Natural killer cell (primary cell): Measurements from ENCODE around the gene HK2. TPM values are rescaled to one million over a fixed set of nuclear protein-coding genes. Genes with fewer than 3 reads are reported as not detected.

Source experiments
- ATAC-seq, 3 donors: fragments of 150-1000 bp in 2 of 3; fragments of 200-7000 bp in 1 of 3; cut with Tn5 transposase; 1 replicate in 1 of 3; 2 replicates in 2 of 3; pipeline ENCODE4 v1.10.0; 2021; ENCODE audit warnings: mild to moderate bottlenecking in 2 of 3, moderate library complexity in 2 of 3
- DNase-seq, 2 donors: peaks; one replicate each; pipeline versions ENCODE4 v3.0.0 to v3.0.0-alpha.2; 2013 to 2021; ENCODE audit warnings: mixed read lengths in 1 of 2
- H3K27ac ChIP-seq: one replicate; pipeline ENCODE4 v1.5.1; 2013; ENCODE audit warnings: mild to moderate bottlenecking, low read length
- H3K27me3 ChIP-seq: one replicate; pipeline ENCODE4 v1.6.1; 2013; ENCODE audit warnings: low read length; ENCODE audit not compliant: control insufficient read depth, insufficient read depth
- H3K36me3 ChIP-seq: one replicate; pipeline ENCODE4 v1.6.1; 2013; ENCODE audit warnings: low read length; ENCODE audit not compliant: control insufficient read depth, insufficient read depth
- H3K4me1 ChIP-seq: one replicate; pipeline ENCODE4 v1.6.1; 2013; ENCODE audit warnings: low read length; ENCODE audit not compliant: control insufficient read depth, insufficient read depth
- H3K4me3 ChIP-seq: one replicate; pipeline ENCODE4 v1.5.1; 2013; ENCODE audit warnings: low read length
- H3K9me3 ChIP-seq: one replicate; pipeline ENCODE4 v1.6.1; 2013; ENCODE audit warnings: low read length; ENCODE audit not compliant: control insufficient read depth, insufficient read depth
- H3K27ac Mint-ChIP-seq, 2 donors: one replicate each; pipeline ENCODE4 v1.8.0; 2022; ENCODE audit warnings: mild to moderate bottlenecking in 2 of 2, mixed read lengths in 2 of 2, moderate library complexity in 1 of 2
- H3K27me3 Mint-ChIP-seq, 2 donors: one replicate each; pipeline ENCODE4 v1.8.0; 2022; ENCODE audit warnings: low read depth in 2 of 2, mixed read lengths in 2 of 2
- H3K36me3 Mint-ChIP-seq: one replicate; pipeline ENCODE4 v1.8.0; 2022; ENCODE audit warnings: mixed read lengths
- H3K4me1 Mint-ChIP-seq, 2 donors: one replicate each; pipeline ENCODE4 v1.8.0; 2022; ENCODE audit warnings: mixed read lengths in 2 of 2
- H3K4me3 Mint-ChIP-seq: one replicate; pipeline ENCODE4 v1.8.0; 2022; ENCODE audit warnings: mild to moderate bottlenecking, moderate library complexity, mixed read lengths
- H3K9me3 Mint-ChIP-seq, 2 donors: one replicate each; pipeline ENCODE4 v1.8.0; 2022; ENCODE audit warnings: mixed read lengths in 2 of 2
- CTCF ChIP-seq: fragments of 200-600 bp; IDR thresholded peaks from one replicate; pipeline ENCODE4 v1.8.0; 2022; ENCODE audit warnings: antibody characterized with exemption
- WGBS: methylation state at CpG from one replicate; pipeline ENCODE4 v1.1.7; 2013; ENCODE audit warnings: missing lambda C conversion rate; ENCODE audit not compliant: insufficient coverage; 5-methylcytosine and 5-hydroxymethylcytosine counted together
- intact Hi-C: fragments of 100-400 bp; cut with micrococcal nuclease; formaldehyde crosslinking; loops from one replicate; pipeline ENCODE4 v1.14.2; 2022
- total RNA-seq, 4 donors: library from RNA; stranded (reverse); fragments of 120-200 nt in 1 of 4; gene quantifications; one replicate each; pipeline versions ENCODE4 v1.2.3 to v1.2.4, GENCODE V29; 2013 to 2022

The HK2 gene
- total RNA-seq, 3 donors from 2014 or later (not counting 1 experiment from before 2014, with no cell fraction given): 1.6 to 9.4 (median 3.5) TPM

- no peak overlapping the region for H3K4me3 ChIP-seq
- H3K4me1 Mint-ChIP-seq: peaks cover 0 to 4% of the 10 kb centered on the region in 2 donors
- no peak overlapping the region for H3K4me3 Mint-ChIP-seq
- DNase-seq (no peak), ATAC-seq (no peak)
- H3K36me3 ChIP-seq: no peaks in the 10 kb centered on the region
- H3K27ac ChIP-seq: no peak overlapping the region
- no peak for TF ChIP-seq CTCF
- intact Hi-C loops: no loop called here
- no peaks in the 10 kb centered on the region for H3K27me3 ChIP-seq
- no peaks in the 10 kb centered on the region for H3K9me3 ChIP-seq
- no peak overlapping the region for H3K27ac Mint-ChIP-seq
- H3K36me3 Mint-ChIP-seq: no peaks in the 10 kb centered on the region
- H3K27me3 Mint-ChIP-seq: no peaks in the 10 kb centered on the region
- WGBS: 47% methylated on average over 2 of the region's 3 CpGs
- H3K9me3 Mint-ChIP-seq: no peaks in the 10 kb centered on the region
- H3K4me1 ChIP-seq: no peaks in the 10 kb centered on the region
Observed at GRCh38 chr2:74858281-74858680, 24.4 kb downstream of the HK2 start.

GRCh38 chr2:74860079-74860478 lies 26.2 kb downstream of the HK2 start:
- Mint-ChIP-seq H3K27ac (no peak overlapping the region), H3K4me1 (peaks cover 0 to 4% of the 10 kb centered on the region in 2 donors), H3K4me3 (no peak overlapping the region), H3K36me3 (no peaks in the 10 kb centered on the region), H3K9me3 (no peaks in the 10 kb centered on the region), H3K27me3 (no peaks in the 10 kb centered on the region)
- TF ChIP-seq CTCF: no peak
- Histone ChIP-seq H3K9me3 (no peaks in the 10 kb centered on the region), H3K27ac (no peak overlapping the region), H3K36me3 (no peaks in the 10 kb centered on the region), H3K4me1 (no peaks in the 10 kb centered on the region), H3K4me3 (no peak overlapping the region), H3K27me3 (no peaks in the 10 kb centered on the region)
- WGBS: 100% methylated on average over 2 of the region's 3 CpGs
- intact Hi-C loops: no loop called here
- DNase-seq (no peak), ATAC-seq (no peak)

- Histone ChIP-seq H3K36me3 (no peaks in the 10 kb centered on the region), H3K9me3 (no peaks in the 10 kb centered on the region), H3K4me3 (no peak overlapping the region), H3K27me3 (no peaks in the 10 kb centered on the region), H3K27ac (no peak overlapping the region), H3K4me1 (no peaks in the 10 kb centered on the region)
- TF ChIP-seq CTCF: no peak
- ATAC-seq: no peak
- intact Hi-C loops: no loop called here
- Mint-ChIP-seq H3K36me3 (no peaks in the 10 kb centered on the region), H3K4me3 (no peak overlapping the region), H3K27me3 (no peaks in the 10 kb centered on the region), H3K4me1 (peaks cover 0 to 4% of the 10 kb centered on the region in 2 donors), H3K27ac (no peak overlapping the region), H3K9me3 (no peaks in the 10 kb centered on the region)
- WGBS: 86% methylated on average over 3 of the region's 3 CpGs
- no peak for DNase-seq
Observed at GRCh38 chr2:74860521-74860920, 26.6 kb downstream of the HK2 start.

- 89% methylated on average over 4 of the region's 5 CpGs for WGBS
- intact Hi-C loops: no loop called here
Observed at GRCh38 chr2:74861531-74861930, 27.6 kb downstream of the HK2 start.

More at GRCh38 chr2:74861531-74861930, 27.6 kb downstream of the HK2 start:
- Mint-ChIP-seq H3K27me3 (no peaks in the 10 kb centered on the region), H3K4me3 (no peak overlapping the region), H3K9me3 (no peaks in the 10 kb centered on the region), H3K4me1 (peaks cover 0 to 4% of the 10 kb centered on the region in 2 donors), H3K36me3 (no peaks in the 10 kb centered on the region), H3K27ac (no peak overlapping the region)
- H3K4me1 ChIP-seq: no peaks in the 10 kb centered on the region
- H3K4me3 ChIP-seq: no peak overlapping the region
- no peaks in the 10 kb centered on the region for H3K36me3 ChIP-seq
- H3K27ac ChIP-seq: no peak overlapping the region
- no peaks in the 10 kb centered on the region for H3K27me3 ChIP-seq
- no peaks in the 10 kb centered on the region for H3K9me3 ChIP-seq
- ATAC-seq (no peak), DNase-seq (no peak)
- TF ChIP-seq CTCF: no peak
